Tibial artery (tissue), 4 donors: ENCODE measurements around the gene GALNT17.

Source experiments
- DNase-seq, 2 donors: peaks; one replicate each; pipeline ENCODE4 v3.0.0-alpha.2; 2019
- H3K27ac ChIP-seq, 2 donors: fragments of 200-600 bp; sonication (generic) in 1 of 2; 1 replicate in 1 of 2; 2 replicates in 1 of 2; pipeline ENCODE4 v1.5.1; 2018 to 2019; ENCODE audit warnings: mild to moderate bottlenecking in 1 of 2
- H3K27me3 ChIP-seq, 2 donors: fragments of 200-600 bp; sonication (generic) in 1 of 2; one replicate each; pipeline versions ENCODE4 v1.5.1 to v1.6.0; 2016 to 2019
- H3K36me3 ChIP-seq, 3 donors: fragments of 200-600 bp; sonication (generic) in 2 of 3; one replicate each; pipeline ENCODE4 v1.5.1; 2016 to 2019; ENCODE audit warnings: mild to moderate bottlenecking in 2 of 3
- H3K4me1 ChIP-seq, 4 donors: fragments of 200-600 bp; sonication (generic) in 2 of 4; 1 replicate in 3 of 4; 2 replicates in 1 of 4; pipeline ENCODE4 v1.5.1; 2016 to 2019
- H3K4me3 ChIP-seq, 2 donors: fragments of 200-600 bp; sonication (generic) in 1 of 2; 1 replicate in 1 of 2; 2 replicates in 1 of 2; pipeline ENCODE4 v1.5.1; 2018 to 2019; ENCODE audit warnings: mild to moderate bottlenecking in 2 of 2
- H3K9me3 ChIP-seq, 3 donors: fragments of 200-600 bp; sonication (generic) in 1 of 3; one replicate each; pipeline ENCODE4 v1.5.1; 2016 to 2019
- CTCF ChIP-seq, 2 experiments: fragments of 200-600 bp in 1 of 2; fragments of 450-650 bp in 1 of 2; IDR thresholded peaks; one replicate each; pipeline ENCODE4 v1.5.1; 2017 to 2019; ENCODE audit warnings: antibody characterized with exemption in 2 of 2, mild to moderate bottlenecking in 1 of 2, moderate library complexity in 1 of 2
- intact Hi-C: fragments of 100-400 bp; cut with DNase I; formaldehyde crosslinking; loops from one replicate; pipeline ENCODE4 v1.15.0; 2023; ENCODE audit warnings: low total_unique reads

GALNT17 gene

GRCh38 chr7:71547426-71547825, 415.5 kb downstream of the GALNT17 start:
- H3K9me3 ChIP-seq: no peaks in the 10 kb centered on the region
- DNase-seq: no peak
- no peak overlapping the region for H3K27ac ChIP-seq
- H3K27me3 ChIP-seq: no peaks in the 10 kb centered on the region
- intact Hi-C loops: no loop called here
- TF ChIP-seq CTCF (IDR thresholded peaks at IDR 0.05): no peak
- H3K36me3 ChIP-seq: no peaks in the 10 kb centered on the region
- no peak overlapping the region for H3K4me3 ChIP-seq
- H3K4me1 ChIP-seq: peaks cover 0 to 25% (median 7%) of the 10 kb centered on the region in 4 donors

- Histone ChIP-seq H3K9me3 (no peaks in the 10 kb centered on the region), H3K27me3 (no peaks in the 10 kb centered on the region), H3K27ac (no peak overlapping the region), H3K4me3 (no peak overlapping the region), H3K36me3 (no peaks in the 10 kb centered on the region), H3K4me1 (peaks cover 0 to 28% (median 4%) of the 10 kb centered on the region in 4 donors)
- TF ChIP-seq CTCF (IDR thresholded peaks at IDR 0.05): no peak
- DNase-seq: no peak
- intact Hi-C loops: no loop called here
Measured at GRCh38 chr7:71548746-71549145, 416.8 kb downstream of the GALNT17 start.

- Histone ChIP-seq H3K27me3 (no peaks in the 10 kb centered on the region), H3K4me3 (no peak overlapping the region), H3K9me3 (no peaks in the 10 kb centered on the region), H3K36me3 (no peaks in the 10 kb centered on the region), H3K27ac (no peak overlapping the region), H3K4me1 (peaks cover 0 to 13% (median 0%) of the 10 kb centered on the region in 4 donors)
- intact Hi-C loops: no loop called here
- no peak for TF ChIP-seq CTCF (IDR thresholded peaks at IDR 0.05)
- no peak for DNase-seq
Measured at GRCh38 chr7:71553306-71553705, 421.4 kb downstream of the GALNT17 start.

GRCh38 chr7:71555758-71556157, 423.8 kb downstream of the GALNT17 start:
- Histone ChIP-seq H3K27ac (no peak overlapping the region), H3K4me1 (peaks cover 0 to 32% (median 2%) of the 10 kb centered on the region in 4 donors)

GRCh38 chr7:71558806-71559613, 427.1 kb downstream of the GALNT17 start:
- no peak for DNase-seq

More at GRCh38 chr7:71555758-71556157, 423.8 kb downstream of the GALNT17 start:
- intact Hi-C loops: no loop called here
- H3K27me3 ChIP-seq: no peaks in the 10 kb centered on the region
- TF ChIP-seq CTCF (IDR thresholded peaks at IDR 0.05): no peak
- no peak overlapping the region for H3K4me3 ChIP-seq
- no peaks in the 10 kb centered on the region for H3K36me3 ChIP-seq
- no peaks in the 10 kb centered on the region for H3K9me3 ChIP-seq
- DNase-seq: no peak

More at GRCh38 chr7:71558806-71559613, 427.1 kb downstream of the GALNT17 start:
- H3K36me3 ChIP-seq: no peaks in the 10 kb centered on the region
- intact Hi-C loops: no loop called here
- TF ChIP-seq CTCF (IDR thresholded peaks at IDR 0.05): no peak
- no peak overlapping the region for H3K4me3 ChIP-seq
- H3K4me1 ChIP-seq: peaks cover 0 to 24% (median 2%) of the 10 kb centered on the region in 4 donors
- no peaks in the 10 kb centered on the region for H3K27me3 ChIP-seq
- H3K9me3 ChIP-seq: no peaks in the 10 kb centered on the region
- no peak overlapping the region for H3K27ac ChIP-seq
